ENCODE results near the gene TOPORS.

DNA sequence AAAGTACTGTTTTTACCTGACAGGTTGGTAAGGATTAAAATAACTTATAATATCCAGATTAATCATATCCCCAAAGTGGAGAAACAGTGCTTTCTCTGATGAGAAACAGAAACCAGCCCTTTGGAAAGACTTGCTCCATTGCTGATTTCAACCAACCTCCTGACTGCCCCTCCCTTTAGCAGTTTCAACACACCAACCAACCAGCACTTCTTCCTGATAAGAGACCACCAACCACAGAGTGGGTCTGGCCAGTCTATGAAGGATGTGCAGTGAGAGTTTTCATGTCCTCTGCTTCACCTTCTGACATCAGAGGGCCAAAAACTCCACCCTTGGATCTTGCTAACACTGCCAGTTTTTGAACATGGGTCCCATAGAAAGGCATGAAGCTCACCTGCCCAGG, 54.5 kb downstream of the TOPORS start:
- TF ChIP-seq, protein P1, sequence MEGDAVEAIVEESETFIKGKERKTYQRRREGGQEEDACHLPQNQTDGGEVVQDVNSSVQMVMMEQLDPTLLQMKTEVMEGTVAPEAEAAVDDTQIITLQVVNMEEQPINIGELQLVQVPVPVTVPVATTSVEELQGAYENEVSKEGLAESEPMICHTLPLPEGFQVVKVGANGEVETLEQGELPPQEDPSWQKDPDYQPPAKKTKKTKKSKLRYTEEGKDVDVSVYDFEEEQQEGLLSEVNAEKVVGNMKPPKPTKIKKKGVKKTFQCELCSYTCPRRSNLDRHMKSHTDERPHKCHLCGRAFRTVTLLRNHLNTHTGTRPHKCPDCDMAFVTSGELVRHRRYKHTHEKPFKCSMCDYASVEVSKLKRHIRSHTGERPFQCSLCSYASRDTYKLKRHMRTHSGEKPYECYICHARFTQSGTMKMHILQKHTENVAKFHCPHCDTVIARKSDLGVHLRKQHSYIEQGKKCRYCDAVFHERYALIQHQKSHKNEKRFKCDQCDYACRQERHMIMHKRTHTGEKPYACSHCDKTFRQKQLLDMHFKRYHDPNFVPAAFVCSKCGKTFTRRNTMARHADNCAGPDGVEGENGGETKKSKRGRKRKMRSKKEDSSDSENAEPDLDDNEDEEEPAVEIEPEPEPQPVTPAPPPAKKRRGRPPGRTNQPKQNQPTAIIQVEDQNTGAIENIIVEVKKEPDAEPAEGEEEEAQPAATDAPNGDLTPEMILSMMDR (IDR thresholded peaks at IDR 0.05): no peak
- TF ChIP-seq ZNF263 (CRISPR knock-in tag; IDR thresholded peaks at IDR 0.05; ENCODE audit: low read depth) (no peak), SMAD3 (CRISPR knock-in tag; IDR thresholded peaks at IDR 0.05; ENCODE audit: borderline replicate concordance) (no peak), RELA (CRISPR knock-in tag; IDR thresholded peaks at IDR 0.05; ENCODE audit: borderline replicate concordance) (no peak), JUN (CRISPR knock-in tag; IDR thresholded peaks at IDR 0.05) (no peak), TP53 (CRISPR knock-in tag; IDR thresholded peaks at IDR 0.05) (no peak), RORB (CRISPR knock-in tag; IDR thresholded peaks at IDR 0.05) (no peak)
- TF ChIP-seq, protein P2, sequence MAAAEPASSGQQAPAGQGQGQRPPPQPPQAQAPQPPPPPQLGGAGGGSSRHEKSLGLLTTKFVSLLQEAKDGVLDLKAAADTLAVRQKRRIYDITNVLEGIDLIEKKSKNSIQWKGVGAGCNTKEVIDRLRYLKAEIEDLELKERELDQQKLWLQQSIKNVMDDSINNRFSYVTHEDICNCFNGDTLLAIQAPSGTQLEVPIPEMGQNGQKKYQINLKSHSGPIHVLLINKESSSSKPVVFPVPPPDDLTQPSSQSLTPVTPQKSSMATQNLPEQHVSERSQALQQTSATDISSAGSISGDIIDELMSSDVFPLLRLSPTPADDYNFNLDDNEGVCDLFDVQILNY (CRISPR knock-in tag; IDR thresholded peaks at IDR 0.05): no peak
- TF ChIP-seq, protein P3, sequence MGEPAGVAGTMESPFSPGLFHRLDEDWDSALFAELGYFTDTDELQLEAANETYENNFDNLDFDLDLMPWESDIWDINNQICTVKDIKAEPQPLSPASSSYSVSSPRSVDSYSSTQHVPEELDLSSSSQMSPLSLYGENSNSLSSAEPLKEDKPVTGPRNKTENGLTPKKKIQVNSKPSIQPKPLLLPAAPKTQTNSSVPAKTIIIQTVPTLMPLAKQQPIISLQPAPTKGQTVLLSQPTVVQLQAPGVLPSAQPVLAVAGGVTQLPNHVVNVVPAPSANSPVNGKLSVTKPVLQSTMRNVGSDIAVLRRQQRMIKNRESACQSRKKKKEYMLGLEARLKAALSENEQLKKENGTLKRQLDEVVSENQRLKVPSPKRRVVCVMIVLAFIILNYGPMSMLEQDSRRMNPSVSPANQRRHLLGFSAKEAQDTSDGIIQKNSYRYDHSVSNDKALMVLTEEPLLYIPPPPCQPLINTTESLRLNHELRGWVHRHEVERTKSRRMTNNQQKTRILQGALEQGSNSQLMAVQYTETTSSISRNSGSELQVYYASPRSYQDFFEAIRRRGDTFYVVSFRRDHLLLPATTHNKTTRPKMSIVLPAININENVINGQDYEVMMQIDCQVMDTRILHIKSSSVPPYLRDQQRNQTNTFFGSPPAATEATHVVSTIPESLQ (CRISPR knock-in tag; IDR thresholded peaks at IDR 0.05): no peak
- TF ChIP-seq, protein P4, sequence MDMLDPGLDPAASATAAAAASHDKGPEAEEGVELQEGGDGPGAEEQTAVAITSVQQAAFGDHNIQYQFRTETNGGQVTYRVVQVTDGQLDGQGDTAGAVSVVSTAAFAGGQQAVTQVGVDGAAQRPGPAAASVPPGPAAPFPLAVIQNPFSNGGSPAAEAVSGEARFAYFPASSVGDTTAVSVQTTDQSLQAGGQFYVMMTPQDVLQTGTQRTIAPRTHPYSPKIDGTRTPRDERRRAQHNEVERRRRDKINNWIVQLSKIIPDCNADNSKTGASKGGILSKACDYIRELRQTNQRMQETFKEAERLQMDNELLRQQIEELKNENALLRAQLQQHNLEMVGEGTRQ (CRISPR knock-in tag; IDR thresholded peaks at IDR 0.05): no peak

Data from WTC11 (cell line).